GM12878 (cell line): ENCODE results near the gene SPRYD3. TPM values are rescaled to one million over a fixed set of nuclear protein-coding genes. Genes with fewer than 3 reads are reported as not detected.

ENCODE experiments used
- ATAC-seq: fragments of 200-7000 bp; cut with Tn5 transposase; 3 replicates; pipeline ENCODE4 v1.9.1; 2020; ENCODE audit warnings: mild to moderate bottlenecking, moderate library complexity
- BruUV-seq: library from RNA; stranded (reverse); fragments of 400-500 nt; replicated peaks from 2 replicates; lab custom pipeline; 2021; lab: Mats Ljungman, UMichigan
- CTCF ChIA-PET: fragments of 300-600 bp; sonication (Branson Sonifier 250); formaldehyde crosslinking; extraction: SDS; loops from one replicate; lab custom pipeline; 2021; ENCODE audit warnings: inconsistent platforms; lab: Yijun Ruan, JAX
- POLR2A ChIA-PET: fragments of 350-600 bp; formaldehyde crosslinking; extraction: SDS; loops from one replicate; lab custom pipeline; 2021; ENCODE audit warnings: inconsistent platforms; lab: Charles Lee
- RAD21 ChIA-PET: fragments of 300-600 bp; sonication (Branson Sonifier 250); formaldehyde crosslinking; loops from one replicate; lab custom pipeline; 2023; ENCODE audit warnings: antibody characterized with exemption; ENCODE audit not compliant: unreplicated experiment; lab: Charles Lee
- SMC1A ChIA-PET: fragments of 300-600 bp; sonication (Branson Sonifier 250); formaldehyde crosslinking; loops from one replicate; lab custom pipeline; 2023; ENCODE audit not compliant: unreplicated experiment, uncharacterized antibody; lab: Charles Lee
- DNase-seq: peaks from one replicate; pipeline ENCODE4 v3.0.0-alpha.2; 2011; ENCODE audit warnings: low read depth, low spot score
- FAIRE-seq: peaks from 3 replicates; lab custom pipeline; 2011; peaks lifted over from hg19 to GRCh38; lab: Jason Lieb, UNC
- H2AFZ ChIP-seq: 2 replicates; pipeline ENCODE4 v1.6.0; 2011; ENCODE audit warnings: low read depth, low read length, control low read depth; ENCODE audit not compliant: control insufficient read depth
- H3K27ac ChIP-seq: 2 replicates; pipeline ENCODE4 v1.5.1; 2011; ENCODE audit warnings: control low read depth; ENCODE audit not compliant: control insufficient read depth, insufficient read depth
- H3K27me3 ChIP-seq, 2 experiments: replicated peaks in 1 of 2; 2 replicates each; pipeline versions ENCODE4 v1.6.0 to v1.6.1; 2011; ENCODE audit warnings: low read length in 1 of 2; ENCODE audit not compliant: control insufficient read depth in 2 of 2, insufficient read depth in 2 of 2
- H3K36me3 ChIP-seq, 2 experiments: 2 replicates each; pipeline ENCODE4 v1.5.1; 2011; ENCODE audit warnings: low read length in 1 of 2; ENCODE audit not compliant: control insufficient read depth in 2 of 2, insufficient read depth in 2 of 2
- H3K4me1 ChIP-seq: 2 replicates; pipeline ENCODE4 v1.6.1; 2011; ENCODE audit warnings: mild to moderate bottlenecking, low read length, moderate library complexity, mixed read lengths; ENCODE audit not compliant: control insufficient read depth, insufficient read depth
- H3K4me2 ChIP-seq: 2 replicates; pipeline ENCODE4 v1.6.0; 2011; ENCODE audit warnings: control low read depth; ENCODE audit not compliant: control insufficient read depth, insufficient read depth
- H3K4me3 ChIP-seq: fragments of 200-600 bp; sonication (generic); 2 replicates; pipeline ENCODE4 v1.5.1; 2016
- H3K79me2 ChIP-seq: 2 replicates; pipeline ENCODE4 v1.6.0; 2011; ENCODE audit warnings: low read length; ENCODE audit not compliant: control insufficient read depth, insufficient read depth
- H3K9ac ChIP-seq: 2 replicates; pipeline ENCODE4 v1.8.0; 2011; ENCODE audit warnings: low read length, control low read depth, mixed read lengths; ENCODE audit not compliant: control insufficient read depth, insufficient read depth
- H3K9me3 ChIP-seq: replicated peaks from 3 replicates; pipeline ENCODE4 v1.5.1; 2011; ENCODE audit warnings: mild to moderate bottlenecking, low read length; ENCODE audit not compliant: control insufficient read depth, insufficient read depth
- H4K20me1 ChIP-seq: 2 replicates; pipeline ENCODE4 v1.6.0; 2011; ENCODE audit not compliant: control insufficient read depth, insufficient read depth
- BACH1 ChIP-seq: fragments of 450-650 bp; IDR thresholded peaks from 2 replicates; pipeline ENCODE4 v1.6.1; 2017; ENCODE audit warnings: mild to moderate bottlenecking, borderline replicate concordance
- BHLHE40 ChIP-seq, 2 experiments: fragments of 450-650 bp in 1 of 2; IDR thresholded peaks; 2 replicates each; pipeline ENCODE4 v1.6.1; 2011 to 2017; ENCODE audit warnings: low read depth in 2 of 2, borderline replicate concordance in 1 of 2, improper control_type of control experiment in 1 of 2, low read length in 1 of 2, mild to moderate bottlenecking in 1 of 2
- CHD1 ChIP-seq: IDR thresholded peaks from 2 replicates; pipeline ENCODE4 v1.6.1; 2012; ENCODE audit warnings: low read depth, low read length, improper control_type of control experiment
- CREM ChIP-seq: IDR thresholded peaks from 2 replicates; pipeline ENCODE4 v1.6.1; 2014; ENCODE audit warnings: antibody characterized with exemption, low read depth
- E2F4 ChIP-seq: IDR thresholded peaks from 2 replicates; pipeline ENCODE4 v1.6.1; 2012; ENCODE audit warnings: low read depth, low read length, improper control_type of control experiment
- FOS ChIP-seq: IDR thresholded peaks from 3 replicates; pipeline ENCODE4 v1.6.1; 2011; ENCODE audit warnings: borderline replicate concordance; ENCODE audit not compliant: insufficient read length; ENCODE audit errors: extremely low read depth
- HCFC1 ChIP-seq: fragments of 150-350 bp; IDR thresholded peaks from 2 replicates; pipeline ENCODE4 v1.6.1; 2014; ENCODE audit warnings: low read length
- HDAC2 ChIP-seq: fragments of 200-600 bp; sonication (generic); IDR thresholded peaks from 2 replicates; pipeline ENCODE4 v1.6.1; 2017
- NR2F1 ChIP-seq: fragments of 450-650 bp; conservative IDR thresholded peaks from 2 replicates; pipeline ENCODE4 v1.6.1; 2017; ENCODE audit warnings: mild to moderate bottlenecking
- RAD21 ChIP-seq: IDR thresholded peaks from 2 replicates; pipeline ENCODE4 v1.6.1; 2011; ENCODE audit warnings: mild to moderate bottlenecking, low read depth, low read length, moderate library complexity; ENCODE audit not compliant: insufficient read depth
- RAD51 ChIP-seq: fragments of 450-650 bp; IDR thresholded peaks from 2 replicates; pipeline ENCODE4 v1.6.1; 2016; ENCODE audit warnings: moderate library complexity, mild to moderate bottlenecking, inconsistent platforms
- SMARCA5 ChIP-seq: fragments of 450-650 bp; IDR thresholded peaks from 2 replicates; pipeline ENCODE4 v1.6.1; 2017; ENCODE audit warnings: mild to moderate bottlenecking
- USF2 ChIP-seq: IDR thresholded peaks from 2 replicates; pipeline ENCODE4 v1.6.1; 2011; ENCODE audit warnings: low read depth, low read length, improper control_type of control experiment, borderline replicate concordance
- ZSCAN29 ChIP-seq: fragments of 450-650 bp; IDR thresholded peaks from 2 replicates; pipeline ENCODE4 v1.6.1; 2017; ENCODE audit warnings: mild to moderate bottlenecking, moderate library complexity
- ZZZ3 ChIP-seq: IDR thresholded peaks from 2 replicates; pipeline ENCODE4 v1.6.1; 2011; ENCODE audit warnings: low read depth; ENCODE audit not compliant: control insufficient read depth, insufficient read length
- WGBS: methylation state at CpG from one replicate; pipeline ENCODE4 v1.1.6; 2016; ENCODE audit warnings: low lambda C conversion rate; ENCODE audit not compliant: insufficient replicate concordance, insufficient coverage; ENCODE audit errors: missing lambda C conversion rate; 5-methylcytosine and 5-hydroxymethylcytosine counted together
- in situ Hi-C: fragments of 300-500 bp; cut with MboI; formaldehyde crosslinking; loops from 9 replicates; pipeline ENCODE4 v1.14.3; 2018; ENCODE audit warnings: mixed read lengths
- intact Hi-C: fragments of 100-400 bp; cut with micrococcal nuclease; formaldehyde crosslinking; loops from one replicate; pipeline ENCODE4 v1.14.2; 2022; ENCODE audit not compliant: unreplicated experiment
- polyA plus RNA-seq, 11 experiments: library from polyadenylated mRNA; depleted of rRNA in 4 of 11; unstranded in 6 of 11; stranded (reverse) in 5 of 11; fragments of >200 nt; fragmentation: Nextera tagmentation in 4 of 11; fragmentation: Illumina TruSeq in 1 of 11; extraction: Ambion mirVana in 4 of 11; extraction: Trizol in 1 of 11; gene quantifications; 1 replicate in 1 of 11; 2 replicates in 10 of 11; pipeline versions ENCODE4 v1.2.1 to v1.2.3, GENCODE V29; 2011 to 2016; ENCODE audit warnings: inconsistent platforms in 2 of 11, missing spikeins in 2 of 11, low read depth in 1 of 11
- total RNA-seq, 4 experiments: library from RNA; depleted of rRNA in 3 of 4; stranded (reverse); fragments of >200 nt in 3 of 4; fragmentation: Illumina TruSeq in 1 of 4; extraction: Trizol in 1 of 4; gene quantifications; 2 replicates each; pipeline versions ENCODE4 v1.2.1 to v1.2.3, GENCODE V29; 2013 to 2021

SPRYD3 gene
- total and polyA plus RNA-seq, 10 of the 15 experiments (the other 5 are each of a cell fraction or from before 2014, with no cell fraction given) = 2.3 to 26.4 (median 20.2) TPM

GRCh38 chr12:53101266-53101665 lies 22.1 kb upstream of the SPRYD3 start:
- no peaks in the 10 kb centered on the region for H4K20me1 ChIP-seq
- H3K79me2 ChIP-seq = no peaks in the 10 kb centered on the region
- no TSS peak for BruUV-seq
- ChIA-PET CTCF (interaction anchor here (0.9 to 11.8 kb wide), 6 partner anchors 10 to 244 kb away, joined by 3 to 355 read pairs (median 7); partner anchors contain the start of gene SPRYD3), RAD21 (interaction anchor here (0.8 to 4.7 kb wide), 4 partner anchors 13 to 39 kb away, joined by 3 to 84 read pairs (median 20); no protein-coding TSS in a partner anchor), SMC1A (interaction anchor here (0.6 to 7.0 kb wide), 3 partner anchors 22 to 53 kb away, joined by 3 to 126 read pairs (median 7); partner anchors contain the start of gene SPRYD3), POLR2A (interaction anchor here (0.7 kb wide), 1 partner anchor 19 kb away, joined by 5 read pairs; no protein-coding TSS in a partner anchor)
- no peak overlapping the region for H3K4me2 ChIP-seq
- H3K36me3 ChIP-seq = no peaks in the 10 kb centered on the region
- intact Hi-C loops = no loop called here
- no peak overlapping the region for H2AFZ ChIP-seq
- H3K4me3 ChIP-seq = no peak overlapping the region
- H3K27ac ChIP-seq = no peak overlapping the region
- DNase-seq = no peak
- in situ Hi-C loops = no loop called here
- no peak for FAIRE-seq
- no peak for ATAC-seq
- H3K9me3 ChIP-seq = no peaks in the 10 kb centered on the region
- peaks cover 0 to 6% of the 10 kb centered on the region in 2 experiments; a peak in 2 of 4 replicates for H3K27me3 ChIP-seq
- no peak for TF ChIP-seq CREM
- no peak for TF ChIP-seq RAD51
- H3K9ac ChIP-seq = no peak overlapping the region
- H3K4me1 ChIP-seq = peaks cover 28% of the 10 kb centered on the region
- 80% methylated on average over 7 of the region's 7 CpGs for WGBS

- Histone ChIP-seq H3K9ac (no peak overlapping the region), H4K20me1 (no peaks in the 10 kb centered on the region), H3K4me2 (no peak overlapping the region), H3K79me2 (no peaks in the 10 kb centered on the region), H3K36me3 (no peaks in the 10 kb centered on the region), H3K27ac (no peak overlapping the region), H2AFZ (no peak overlapping the region), H3K4me3 (no peak overlapping the region), H3K9me3 (no peaks in the 10 kb centered on the region), H3K27me3 (peaks cover 0 to 6% of the 10 kb centered on the region in 2 experiments; a peak in 2 of 4 replicates), H3K4me1 (peaks cover 28% of the 10 kb centered on the region)
- no TSS peak for BruUV-seq
- ChIA-PET RAD21 (interaction anchor here (0.8 to 4.7 kb wide), 3 partner anchors 22 to 39 kb away, joined by 3 to 84 read pairs (median 25); partner anchors contain the start of gene SPRYD3), POLR2A (no interaction called here), CTCF (interaction anchor here (0.9 to 11.8 kb wide), 11 partner anchors 10 to 244 kb away, joined by 3 to 355 read pairs (median 8); partner anchors contain the start of genes PFDN5 and SPRYD3), SMC1A (interaction anchor here (0.6 to 7.0 kb wide), 4 partner anchors 22 to 61 kb away, joined by 3 to 126 read pairs (median 8); partner anchors contain the start of gene SPRYD3)
- no peak for DNase-seq
- in situ Hi-C loops = no loop called here
- FAIRE-seq = no peak
- WGBS = 81% methylated on average over 12 of the region's 13 CpGs
- ATAC-seq = no peak
- intact Hi-C loops = no loop called here
- TF ChIP-seq E2F4 (no peak), ZZZ3 (no peak), RAD21 (no peak), NR2F1 (no peak), HCFC1 (no peak), SMARCA5 (no peak), ZSCAN29 (no peak), HDAC2 (no peak), BACH1 (no peak), BHLHE40 (IDR thresholded peaks at IDR 0.05; ENCODE audit: borderline replicate concordance in 1 of 2, low read depth in 2 of 2, low read length in 1 of 2) (no peak), USF2 (no peak), CHD1 (no peak), FOS (no peak)
These were observed 21.4 kb upstream of the SPRYD3 start for GRCh38 chr12:53100466-53101151.
